ENCODE results near the gene PRPF18. TPM values are rescaled to one million over a fixed set of nuclear protein-coding genes. Genes with fewer than 3 reads are reported as not detected.

The PRPF18 gene
- total and polyA plus RNA-seq, 2 of the 4 experiments (the other 2 are of a cell fraction), result 10.0 to 16.9 TPM

DNA sequence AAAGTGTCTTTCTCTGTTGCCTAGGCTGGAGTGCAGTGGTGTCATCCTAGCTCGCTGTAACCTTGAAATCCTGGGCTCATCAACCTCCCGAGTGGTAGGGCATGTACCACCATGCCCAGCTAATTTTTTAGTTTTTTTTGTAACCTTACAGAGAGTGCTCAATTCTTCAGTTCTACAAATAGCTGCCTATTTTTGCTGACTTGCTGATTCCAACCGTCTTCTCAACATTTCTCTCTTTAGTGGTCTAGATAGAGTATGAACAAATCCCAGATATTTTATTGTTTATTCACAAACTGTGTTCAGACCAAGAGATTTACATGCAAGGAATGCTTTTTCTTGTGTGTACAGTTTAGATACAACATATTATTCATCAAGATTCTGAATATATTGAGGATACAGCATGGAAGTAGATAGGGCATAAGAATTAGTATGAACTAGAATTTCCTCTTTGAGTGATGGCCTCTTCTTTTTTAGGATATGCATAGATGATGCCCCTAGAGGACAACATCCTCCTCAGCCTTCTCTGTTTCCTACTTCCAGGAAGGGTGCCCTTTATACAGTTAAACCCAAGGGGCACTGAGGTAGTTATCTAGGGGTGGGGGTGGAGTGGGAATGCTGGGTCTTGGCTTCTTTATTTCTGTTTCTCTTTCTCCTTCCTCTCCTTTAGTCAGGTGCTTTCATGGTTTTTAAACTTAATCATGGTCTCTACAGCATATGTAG is 26.0 kb downstream of the PRPF18 start:
- Histone ChIP-seq H2BK20ac (ENCODE audit: low read depth, low read length) (no peak overlapping the region), H4K91ac (ENCODE audit: insufficient read depth, low read depth, low read length) (no peak overlapping the region), H3K9me3 (ENCODE audit: control insufficient read depth, insufficient read depth, low read length) (no peaks in the 10 kb centered on the region), H3K9ac (ENCODE audit: low read depth, low read length) (no peak overlapping the region), H2BK120ac (ENCODE audit: low read depth, low read length) (no peak overlapping the region), H3K23ac (ENCODE audit: low read depth, low read length) (no peak overlapping the region), H2AFZ (replicated peaks; ENCODE audit: low read length, poor library complexity) (no peak overlapping the region), H4K8ac (ENCODE audit: low read depth in 2 of 2, low read length in 2 of 2) (no peak overlapping the region), H2BK5ac (ENCODE audit: low read depth, low read length, poor library complexity, severe bottlenecking) (no peak overlapping the region), H3K79me1 (ENCODE audit: low read depth in 1 of 2, low read length in 2 of 2) (peaks cover 0 to 14% of the 10 kb centered on the region in 2 experiments; a peak in 2 of 4 replicates), H3K56ac (ENCODE audit: extremely low read depth, insufficient read depth, low read length) (no peak overlapping the region), H3K9me1 (ENCODE audit: insufficient read depth, low read length) (peaks cover 13% of the 10 kb centered on the region), H3K4ac (ENCODE audit: low read depth, low read length) (no peak overlapping the region), H3K18ac (ENCODE audit: low read depth, low read length) (no peak overlapping the region), H2AK5ac (ENCODE audit: low read depth, low read length) (no peak overlapping the region), H3K4me3 (ENCODE audit: insufficient read depth, low read depth, low read length) (no peak overlapping the region), H2BK15ac (ENCODE audit: low read depth, low read length) (no peak overlapping the region), H3K36me3 (ENCODE audit: control insufficient read depth, insufficient read depth, low read length) (peaks cover 14% of the 10 kb centered on the region), H3K27me3 (ENCODE audit: control insufficient read depth, insufficient read depth, low read length) (no peaks in the 10 kb centered on the region), H3K4me2 (ENCODE audit: low read depth, low read length) (no peak overlapping the region), H3K27ac (ENCODE audit: insufficient read depth, low read length) (no peak overlapping the region), H3K4me1 (ENCODE audit: control insufficient read depth, insufficient read depth, low read length) (peaks cover 8% of the 10 kb centered on the region; the same call in 1 of the 2 replicates), H3K14ac (replicated peaks; ENCODE audit: low read depth, low read length) (no peak overlapping the region), H4K5ac (ENCODE audit: low read depth, low read length) (no peak overlapping the region), H4K20me1 (ENCODE audit: insufficient read depth, low read length) (no peaks in the 10 kb centered on the region), H2AK9ac (replicated peaks; ENCODE audit: low read depth, low read length, poor library complexity) (no peak overlapping the region)
- POLR2A ChIA-PET (ENCODE audit: unreplicated experiment), result interaction anchor here (0.6 kb wide), 1 partner anchor 8 kb away, joined by 4 read pairs; no protein-coding TSS in a partner anchor
- DNase-seq (no peak), ATAC-seq (ENCODE audit: low read depth) (no peak)
- 100% methylated on average over 2 of the region's 3 CpGs; no CpG with 5 or more reads in 1 of the 2 experiments for WGBS, 2 experiments (ENCODE audit: extremely low coverage in 2 of 2, insufficient read length in 1 of 2)
- CTCF ChIA-PET, result interaction anchor here (0.7 to 1.5 kb wide), 4 partner anchors 8 to 95 kb away, joined by 3 to 4 read pairs (median 3); no protein-coding TSS in a partner anchor
- in situ Hi-C loops (cut with MboI; ENCODE audit: low sequenced_read_pairs) (loop anchor here (10.0 kb wide), 1 partner anchor 162 kb away; no protein-coding TSS in a partner anchor), intact Hi-C loops (cut with micrococcal nuclease) (loop anchor here (1.0 to 10.0 kb wide), 3 partner anchors 47 to 862 kb away; no protein-coding TSS in a partner anchor), dilution Hi-C loops (cut with HindIII; ENCODE audit: low sequenced_read_pairs, unreplicated experiment) (no loop called here)
- no TSS peak for BruUV-seq (replicated peaks)
- no peak for TF ChIP-seq CEBPB (IDR thresholded peaks at IDR 0.05; ENCODE audit: low read depth, low read length)
- no peak for TF ChIP-seq BHLHE40 (IDR thresholded peaks at IDR 0.05; ENCODE audit: low read depth, low read length)
- peak; percentile 69; the same call in 1 of the 2 replicates for TF ChIP-seq MAFK (IDR thresholded peaks at IDR 0.05; ENCODE audit: low read depth, low read length)

All from IMR-90 (cell line).